SH-SY5Y (cell line): ENCODE measurements around the gene AP2S1.
A peak's percentile ranks its signal among the peaks of the same experiment; 100 is the strongest.

Experiments used
- GATA2 ChIP-seq: IDR thresholded peaks from 2 replicates; pipeline ENCODE4 v1.6.1; 2011; ENCODE audit warnings: mild to moderate bottlenecking, low read depth, low read length
- GATA3 ChIP-seq: IDR thresholded peaks from 2 replicates; pipeline ENCODE4 v1.6.1; 2011; ENCODE audit warnings: low read depth, mild to moderate bottlenecking, low read length, moderate library complexity

The AP2S1 gene

DNA sequence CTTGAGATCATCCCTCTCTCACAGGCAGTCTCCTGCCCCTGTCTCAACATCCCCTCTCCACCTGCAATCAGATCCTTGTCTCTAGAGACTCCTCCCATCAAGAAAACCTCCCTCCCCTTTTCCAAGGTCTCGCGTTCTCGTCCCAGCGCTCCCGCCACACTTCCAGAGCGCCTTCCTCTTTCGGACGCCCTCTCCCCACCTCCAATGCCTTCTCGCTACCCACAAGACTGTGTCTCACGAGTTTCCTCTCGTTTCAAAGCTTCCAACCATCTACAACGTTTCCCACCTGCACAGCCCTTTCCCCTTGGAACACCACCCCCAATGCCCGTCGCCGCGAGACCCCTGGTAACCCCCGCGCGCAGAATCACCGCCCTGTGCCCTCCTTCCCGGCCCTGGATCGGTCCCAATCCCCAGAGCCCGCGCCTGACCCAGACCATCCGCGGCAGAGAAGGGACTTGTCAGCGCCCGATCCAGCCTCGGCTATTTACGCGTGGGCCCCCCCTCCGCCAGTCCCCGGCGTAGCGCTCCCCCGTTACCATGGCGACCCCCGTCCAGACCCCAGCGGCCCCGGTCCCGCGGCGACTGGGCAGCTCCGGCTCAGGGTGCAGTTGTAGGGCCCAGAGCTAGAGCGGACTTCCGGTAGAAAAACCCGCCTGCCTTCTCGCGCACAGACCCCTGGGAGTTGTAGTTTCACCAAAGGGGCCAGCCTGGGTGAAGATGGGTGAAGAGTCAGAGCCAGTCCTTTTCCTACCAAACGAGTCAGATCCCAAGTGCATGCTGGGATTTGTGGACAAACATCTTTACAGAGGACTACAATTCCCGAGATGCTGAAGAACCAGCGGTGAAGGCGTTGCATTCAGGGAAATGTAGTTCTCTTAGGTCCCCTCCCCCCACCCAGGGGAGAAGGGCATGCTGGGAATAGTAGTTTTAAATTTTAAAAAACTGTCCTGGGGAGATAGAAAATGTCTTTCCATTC lies at the start of gene AP2S1:
AP2S1 (minus strand) TSS at position 619 of the 976 bp plus-strand sequence; CDS start at position 539, 80 bp downstream.
- TF ChIP-seq GATA2 (peak; percentile 57), GATA3 (no peak)

DNA sequence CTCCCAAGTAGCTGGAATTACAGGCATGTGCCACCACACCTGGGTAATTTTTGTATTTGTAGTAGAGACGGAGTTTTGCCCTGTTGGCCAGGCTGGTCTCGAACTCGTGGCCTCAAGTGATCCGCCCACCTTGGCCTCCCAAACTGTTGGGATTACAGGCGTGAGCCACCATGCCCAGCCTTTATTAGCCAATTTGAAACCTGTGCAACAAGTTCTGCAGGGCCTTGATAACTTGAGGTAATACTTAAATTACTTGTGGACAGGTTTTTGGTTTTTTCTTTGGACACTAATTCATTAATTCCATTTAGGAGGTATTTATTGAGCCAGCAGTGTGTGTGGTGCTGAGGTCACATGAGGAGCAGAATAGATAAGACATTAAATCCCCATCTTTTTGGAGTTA lies 49.7 kb upstream of the AP2S1 start:
- TF ChIP-seq GATA2 (no peak), GATA3 (no peak)

DNA sequence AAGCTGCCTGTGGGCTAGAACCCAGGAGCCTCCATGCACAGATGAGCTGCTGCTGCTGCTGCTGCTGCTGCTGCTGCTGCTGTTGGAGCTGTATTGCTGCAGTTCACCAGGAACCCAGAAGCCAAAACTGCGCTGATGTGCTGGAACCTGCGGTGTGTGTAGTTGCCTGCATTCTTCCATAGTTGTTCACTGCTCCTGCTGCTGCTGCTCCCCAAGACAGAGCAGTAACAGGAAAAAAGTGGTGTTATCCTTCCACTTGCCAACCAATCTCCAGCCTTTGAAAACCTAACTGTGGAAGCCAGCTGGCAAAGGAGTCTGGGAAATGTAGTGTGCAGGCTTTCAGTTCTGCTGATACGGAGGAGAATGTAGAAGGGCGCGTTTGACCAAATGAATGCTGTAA lies 48.1 kb upstream of the AP2S1 start:
- TF ChIP-seq GATA3 (no peak), GATA2 (no peak)

DNA sequence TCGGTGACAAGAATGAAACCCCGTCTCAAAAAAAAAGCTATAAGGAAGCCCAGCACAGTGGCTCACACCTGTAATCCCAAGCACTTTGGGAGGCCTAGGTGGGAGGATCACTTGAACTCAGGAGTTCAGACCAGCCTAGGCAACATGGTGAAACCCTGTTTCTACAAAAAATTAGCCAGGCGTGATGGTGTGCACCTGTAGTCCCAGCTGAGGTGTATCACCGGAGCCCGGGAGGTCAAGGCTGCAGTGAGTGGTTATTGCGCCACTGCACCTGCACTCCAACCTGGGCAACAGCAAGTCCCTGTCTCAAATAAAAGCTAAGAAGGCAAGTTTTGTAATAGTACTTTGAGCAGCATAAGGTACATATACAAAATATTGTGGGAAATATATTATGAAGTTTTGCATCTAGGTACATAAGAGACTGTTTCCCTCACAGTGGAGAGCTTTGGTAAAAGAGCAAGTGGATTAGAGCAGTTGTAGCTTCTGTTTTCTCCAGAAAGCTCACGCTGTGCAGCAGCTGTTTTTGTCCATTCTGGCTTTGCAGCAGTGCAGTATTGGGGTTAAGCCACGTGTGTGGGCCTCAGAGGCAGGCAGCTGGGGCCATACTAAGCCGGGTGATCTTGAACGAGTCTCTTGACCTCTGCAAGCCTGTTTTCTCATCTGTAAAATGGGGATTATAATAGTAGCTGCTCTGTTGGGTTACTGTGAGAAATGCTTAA lies 45.6 kb upstream of the AP2S1 start:
- TF ChIP-seq GATA2 (no peak), GATA3 (no peak)

DNA sequence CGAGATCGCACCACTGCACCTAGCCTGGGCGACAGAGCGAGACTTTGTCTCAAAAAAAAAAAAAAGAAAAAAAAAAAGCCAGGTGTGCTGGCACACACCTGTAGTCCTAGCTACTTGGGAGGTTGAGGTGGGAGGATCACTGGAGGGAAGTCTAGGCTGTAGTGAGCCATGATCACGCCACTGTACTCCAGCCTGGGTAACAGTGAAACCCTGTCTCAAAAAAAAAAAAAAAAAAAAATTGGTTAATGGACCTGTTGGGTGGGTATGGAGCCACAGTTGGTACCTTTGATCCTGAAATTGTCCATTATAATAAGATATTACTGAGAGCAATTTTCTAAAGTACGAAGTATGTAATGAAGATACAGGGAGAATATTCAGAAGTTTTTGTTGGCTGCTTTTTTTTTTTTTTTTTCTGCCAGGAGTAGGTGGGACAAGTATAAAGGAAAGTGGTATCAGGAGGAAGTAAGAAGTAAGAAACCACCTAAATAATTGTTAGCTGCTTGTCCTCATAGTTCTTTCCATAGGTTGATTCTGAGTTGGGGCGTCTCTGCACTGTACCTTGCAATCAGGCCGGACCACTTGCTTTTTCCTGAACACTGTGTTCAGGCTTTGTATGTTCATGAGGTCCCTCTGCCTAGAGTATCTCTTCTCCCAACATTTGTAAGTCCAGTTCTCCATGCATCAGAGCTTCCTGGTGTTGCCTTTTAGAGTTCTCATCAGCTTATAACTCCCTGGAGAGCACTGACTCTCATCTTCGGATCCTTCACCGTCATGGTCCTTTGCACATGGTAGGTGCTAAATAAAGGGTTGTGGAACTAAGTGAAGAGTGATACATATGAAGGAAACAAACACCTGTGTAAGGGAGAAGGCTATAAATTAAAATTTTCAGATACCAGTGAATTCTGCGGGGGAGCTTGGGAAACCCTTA lies 41.9 kb upstream of the AP2S1 start:
- no peak for TF ChIP-seq GATA2
- no peak for TF ChIP-seq GATA3

DNA sequence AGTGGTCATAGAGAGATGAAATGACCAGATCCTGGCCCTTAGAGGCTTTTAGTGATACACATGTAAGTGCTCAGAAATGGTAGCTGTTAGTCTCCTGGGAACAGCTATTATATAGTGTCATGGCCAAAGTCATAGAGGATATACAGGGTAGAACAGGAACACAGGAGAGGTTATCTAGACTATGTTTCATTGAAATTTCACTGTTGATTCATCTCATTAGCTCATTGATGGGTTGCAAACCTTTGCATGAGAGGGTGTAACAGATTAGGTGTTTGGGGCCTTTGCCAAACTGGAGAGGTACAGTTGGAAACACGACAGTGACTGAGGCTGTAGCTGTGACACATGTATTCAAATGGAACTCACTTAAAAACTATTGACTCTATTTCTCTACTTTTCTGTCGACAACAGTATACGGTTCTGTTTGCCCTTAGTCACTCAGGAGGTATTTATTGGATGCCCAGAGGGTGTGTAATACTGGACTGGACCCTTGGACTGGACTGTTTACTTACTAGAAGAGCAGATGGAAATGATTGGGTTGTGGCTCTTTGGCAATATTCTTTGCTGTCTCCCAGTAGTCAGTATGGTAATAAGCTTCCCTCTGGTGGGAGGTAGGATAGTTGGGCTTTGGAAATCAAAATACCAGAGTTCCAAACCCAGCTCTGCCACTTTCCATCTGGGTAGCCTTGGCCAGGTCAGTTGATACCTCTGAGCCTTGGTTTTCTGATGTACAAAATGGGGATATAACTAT lies 40.0 kb upstream of the AP2S1 start:
- TF ChIP-seq GATA2 (no peak), GATA3 (no peak)

DNA sequence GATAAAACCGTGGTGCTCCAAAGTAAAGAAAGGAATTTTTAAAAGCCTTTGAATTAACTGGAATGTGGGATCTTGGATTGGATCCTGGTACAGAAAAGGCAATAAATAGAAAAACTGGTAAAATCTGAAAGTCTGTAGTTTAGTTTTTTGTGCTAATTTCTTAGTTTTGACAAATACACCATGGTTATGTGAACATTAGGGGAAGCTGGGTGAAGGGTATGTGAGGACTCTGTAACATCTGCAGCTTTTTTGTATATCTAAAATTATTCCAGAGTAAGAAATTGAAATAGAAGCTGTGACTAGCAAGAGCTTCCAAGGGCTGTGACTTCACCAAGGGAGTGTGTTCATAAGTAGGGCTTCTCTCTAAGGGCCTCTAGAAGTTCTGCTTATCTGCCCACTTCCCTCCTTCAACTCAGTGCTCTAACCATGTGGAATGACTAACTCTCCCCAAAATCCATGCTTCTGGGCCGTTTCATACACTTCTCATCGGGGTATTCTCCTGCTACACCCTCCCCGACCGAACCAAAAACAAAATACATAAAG lies 36.7 kb upstream of the AP2S1 start:
- TF ChIP-seq GATA2 (no peak), GATA3 (no peak)

DNA sequence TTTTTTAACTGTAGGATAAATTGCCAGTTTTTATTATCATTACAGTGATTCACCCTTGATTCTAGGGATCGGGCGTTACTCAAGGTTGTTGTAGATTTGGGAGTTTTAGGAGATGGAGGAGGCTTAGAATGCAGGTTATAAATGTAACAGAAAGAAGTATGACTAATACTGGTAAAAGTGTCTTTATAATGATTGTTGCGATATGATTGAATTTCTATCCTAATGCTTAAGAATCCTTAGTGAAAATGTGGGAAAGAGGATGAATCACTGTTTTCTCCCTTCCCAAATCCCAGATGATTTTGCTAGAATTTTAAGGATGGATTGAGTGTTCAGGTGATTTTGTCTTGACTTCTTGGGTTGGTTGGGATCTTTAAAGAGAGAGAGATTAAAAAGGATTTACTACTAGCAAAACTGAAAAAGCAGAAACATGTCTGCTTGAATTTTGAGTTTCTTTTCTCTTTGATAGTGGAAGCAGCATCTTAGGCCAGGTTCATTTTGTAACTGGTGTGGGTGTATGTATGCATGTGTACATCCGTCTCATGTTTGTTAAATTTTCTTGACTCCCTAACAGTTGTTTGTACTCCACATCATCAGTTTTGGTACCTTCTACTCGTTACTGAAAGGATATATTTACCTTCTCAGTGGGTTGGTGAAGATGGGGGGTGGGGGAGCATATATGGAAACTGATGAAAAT lies 36.0 kb upstream of the AP2S1 start:
- TF ChIP-seq GATA3: no peak
- no peak for TF ChIP-seq GATA2

DNA sequence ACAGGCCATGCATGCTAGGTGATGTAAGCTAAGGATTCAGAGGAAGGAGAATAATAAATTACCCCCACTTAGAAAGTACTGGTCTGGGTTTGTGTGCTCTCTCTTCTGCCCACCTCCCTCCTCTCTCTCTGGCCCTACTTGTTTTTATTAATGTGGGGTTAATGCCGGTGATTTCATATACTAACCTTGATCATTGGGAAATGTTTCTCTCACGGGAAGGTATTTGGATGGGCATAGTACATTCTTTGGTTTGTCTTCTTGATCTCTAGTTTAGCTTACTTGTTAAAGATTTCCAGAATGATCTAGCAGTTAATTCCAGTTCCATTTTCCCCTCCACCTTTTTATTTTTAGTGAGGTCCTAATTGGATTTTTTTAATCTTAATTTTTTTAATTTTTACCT lies 34.8 kb upstream of the AP2S1 start:
- TF ChIP-seq GATA2 (no peak), GATA3 (no peak)

DNA sequence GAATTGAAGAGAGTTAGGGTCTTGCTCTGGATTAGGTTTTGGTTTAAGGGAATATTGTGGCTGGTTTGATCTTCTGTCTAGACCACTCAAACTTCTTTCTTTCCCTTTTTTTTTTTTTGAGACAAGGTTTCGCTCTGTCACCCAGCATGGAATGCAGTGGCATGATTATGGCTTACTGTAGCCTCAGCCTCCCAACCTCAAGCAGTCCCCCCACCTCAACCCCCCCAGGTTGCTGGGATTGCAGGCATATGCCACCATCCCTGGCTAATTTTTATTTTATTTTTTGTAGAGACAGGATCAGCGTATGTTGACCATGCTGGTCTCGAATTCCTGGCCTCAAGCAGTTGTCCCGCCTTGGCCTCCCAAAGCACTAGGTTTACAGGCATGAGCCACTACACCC lies 31.4 kb upstream of the AP2S1 start:
- TF ChIP-seq GATA3: no peak
- no peak for TF ChIP-seq GATA2

DNA sequence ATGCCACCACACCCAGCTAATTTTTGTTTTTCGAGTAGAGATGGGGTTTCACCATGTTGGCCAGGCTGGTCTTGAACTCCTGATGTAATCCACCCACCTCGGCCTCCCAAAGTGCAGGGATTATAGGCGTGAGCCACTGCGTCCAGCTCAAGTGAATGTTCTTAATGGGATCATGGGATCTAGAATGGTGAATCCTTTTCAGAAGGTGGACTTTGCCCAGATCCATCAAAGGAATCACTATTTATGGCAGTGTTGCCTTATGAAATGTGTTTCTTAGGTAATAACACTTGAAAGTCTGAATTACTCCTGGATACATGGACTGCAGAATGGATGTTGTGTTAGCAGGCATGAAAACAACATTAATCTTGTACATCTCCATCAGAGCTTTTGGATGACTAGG lies 30.4 kb upstream of the AP2S1 start:
- TF ChIP-seq GATA2 (no peak), GATA3 (no peak)

DNA sequence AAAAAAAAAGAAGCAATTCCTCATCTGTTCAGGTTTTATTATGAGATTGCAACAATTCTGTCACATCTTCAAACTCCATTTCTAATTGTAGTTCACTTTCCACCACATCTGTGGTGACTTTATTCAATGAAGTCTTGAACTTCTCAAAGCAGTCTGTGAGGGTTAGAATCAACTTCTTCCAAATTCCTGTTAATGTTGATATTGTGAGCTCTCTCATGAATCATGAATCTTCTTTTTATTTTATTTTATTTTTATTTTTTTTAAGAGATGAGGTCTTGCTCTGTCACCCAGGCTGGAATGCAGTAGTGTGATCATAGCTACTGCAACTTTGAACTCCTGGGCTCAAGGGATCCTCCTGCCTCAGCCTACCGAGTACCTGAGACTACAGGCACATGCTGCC lies 29.8 kb upstream of the AP2S1 start:
- TF ChIP-seq GATA2 (no peak), GATA3 (no peak)
